Thoracic aorta (tissue), 2 donors: Measurements from ENCODE around the gene DDIT4. TPM values are rescaled to one million over a fixed set of nuclear protein-coding genes. Genes with fewer than 3 reads are reported as not detected.
A peak's percentile ranks its signal among the peaks of the same experiment; 100 is the strongest.

Source experiments
- ATAC-seq: fragments of 150-250 bp; one replicate; pipeline ENCODE4 v1.8.0; 2017; ENCODE audit warnings: low read depth; ENCODE audit not compliant: insufficient number of reproducible peaks, low FRiP score
- DNase-seq: peaks from one replicate; pipeline ENCODE4 v3.0.0-alpha.2; 2020; ENCODE audit warnings: low spot score
- H3K27ac ChIP-seq, 2 donors: fragments of 200-600 bp; sonication (generic); 1 replicate in 1 of 2; 2 replicates in 1 of 2; pipeline ENCODE4 v1.5.1; 2016; ENCODE audit warnings: mild to moderate bottlenecking in 2 of 2, moderate library complexity in 2 of 2
- H3K27me3 ChIP-seq: fragments of 200-600 bp; sonication (generic); replicated peaks from 2 replicates; pipeline ENCODE4 v1.6.0; 2016; ENCODE audit warnings: mild to moderate bottlenecking; ENCODE audit not compliant: insufficient read depth
- H3K36me3 ChIP-seq: fragments of 200-600 bp; sonication (generic); one replicate; pipeline ENCODE4 v1.5.1; 2016
- H3K4me1 ChIP-seq, 2 donors: fragments of 200-600 bp; sonication (generic); 1 replicate in 1 of 2; 2 replicates in 1 of 2; pipeline versions ENCODE4 v1.5.1 to v1.6.0; 2016; ENCODE audit warnings: low read depth in 2 of 2, mild to moderate bottlenecking in 1 of 2; ENCODE audit not compliant: control insufficient read depth in 1 of 2
- H3K4me3 ChIP-seq: fragments of 200-600 bp; sonication (generic); 2 replicates; pipeline ENCODE4 v1.5.1; 2016; ENCODE audit warnings: mild to moderate bottlenecking
- H3K9me3 ChIP-seq: fragments of 200-600 bp; sonication (generic); 2 replicates; pipeline ENCODE4 v1.5.1; 2016
- CTCF ChIP-seq: fragments of 200-600 bp; sonication (generic); IDR thresholded peaks from one replicate; pipeline ENCODE4 v1.5.1; 2019; ENCODE audit warnings: antibody characterized with exemption
- total RNA-seq, 2 donors: library from RNA; depleted of rRNA; stranded (reverse); fragments of >200 nt; gene quantifications; one replicate each; pipeline versions ENCODE4 v1.1.0 to v1.2.3, GENCODE V29; 2016

The DDIT4 gene
- total RNA-seq, 2 donors from 2014 or later: 163 to 374 TPM

GRCh38 chr10:72238392-72239175 is 35.1 kb upstream of the DDIT4 start:
- H3K27ac ChIP-seq: no peak overlapping the region
- no peak overlapping the region for H3K4me3 ChIP-seq
- no peak for DNase-seq
- no peak for TF ChIP-seq CTCF
- no peak for ATAC-seq
- H3K27me3 ChIP-seq: no peaks in the 10 kb centered on the region
- peaks cover 22% of the 10 kb centered on the region for H3K36me3 ChIP-seq
- peaks cover 14 to 35% of the 10 kb centered on the region in 2 donors for H3K4me1 ChIP-seq
- no peaks in the 10 kb centered on the region for H3K9me3 ChIP-seq

- DNase-seq: no peak
- Histone ChIP-seq H3K4me1 (peaks cover 18 to 43% of the 10 kb centered on the region in 2 donors), H3K9me3 (no peaks in the 10 kb centered on the region), H3K4me3 (no peak overlapping the region), H3K36me3 (peaks cover 17% of the 10 kb centered on the region), H3K27me3 (no peaks in the 10 kb centered on the region), H3K27ac (no peak overlapping the region)
- no peak for TF ChIP-seq CTCF
- no peak for ATAC-seq
Measured at GRCh38 chr10:72239409-72239808, 34.3 kb upstream of the DDIT4 start.

- TF ChIP-seq CTCF: no peak
- DNase-seq (no peak), ATAC-seq (no peak)
- H3K27me3 ChIP-seq: no peaks in the 10 kb centered on the region
- H3K4me1 ChIP-seq: peaks cover 28 to 53% of the 10 kb centered on the region in 2 donors
- peaks cover 8% of the 10 kb centered on the region for H3K36me3 ChIP-seq
- no peak overlapping the region for H3K27ac ChIP-seq
- no peaks in the 10 kb centered on the region for H3K9me3 ChIP-seq
- H3K4me3 ChIP-seq: no peak overlapping the region
Measured at GRCh38 chr10:72240371-72240770, 33.4 kb upstream of the DDIT4 start.

GRCh38 chr10:72241691-72242252 is 32.0 kb upstream of the DDIT4 start:
- H3K4me3 ChIP-seq: no peak overlapping the region
- H3K4me1 ChIP-seq: peaks cover 42 to 55% of the 10 kb centered on the region in 2 donors
- DNase-seq (no peak), ATAC-seq (no peak)
- peaks cover 4% of the 10 kb centered on the region for H3K36me3 ChIP-seq
- no peaks in the 10 kb centered on the region for H3K9me3 ChIP-seq
- H3K27ac ChIP-seq: peak overlapping the region; percentile 90 to 96
- no peak for TF ChIP-seq CTCF
- H3K27me3 ChIP-seq: no peaks in the 10 kb centered on the region

- Histone ChIP-seq H3K27me3 (no peaks in the 10 kb centered on the region), H3K4me1 (peaks cover 51 to 61% of the 10 kb centered on the region in 2 donors), H3K36me3 (no peaks in the 10 kb centered on the region), H3K4me3 (no peak overlapping the region), H3K27ac (peak overlapping the region; percentile 90 to 96), H3K9me3 (no peaks in the 10 kb centered on the region)
- no peak for TF ChIP-seq CTCF
- peak; percentile 33 for ATAC-seq
- no peak for DNase-seq
Measured at GRCh38 chr10:72242675-72243074, 31.0 kb upstream of the DDIT4 start.
